NCI-H2196 (cell line): ENCODE measurements around the gene B3GAT1.
"Not testable (repeated sequence)": the region's sequence is repeated elsewhere in the genome, so short reads cannot be mapped to it uniquely, and the experiment has no call there.

Experiments used
- DNase-seq: peaks from one replicate; lab custom pipeline; 2025; ENCODE audit not compliant: unreplicated experiment; lab: John Stamatoyannopoulos, UW

Gene B3GAT1

GRCh38 chr11:134358165-134358855, 53.7 kb downstream of the B3GAT1 start:
- DNase-seq, result no peak

DNA sequence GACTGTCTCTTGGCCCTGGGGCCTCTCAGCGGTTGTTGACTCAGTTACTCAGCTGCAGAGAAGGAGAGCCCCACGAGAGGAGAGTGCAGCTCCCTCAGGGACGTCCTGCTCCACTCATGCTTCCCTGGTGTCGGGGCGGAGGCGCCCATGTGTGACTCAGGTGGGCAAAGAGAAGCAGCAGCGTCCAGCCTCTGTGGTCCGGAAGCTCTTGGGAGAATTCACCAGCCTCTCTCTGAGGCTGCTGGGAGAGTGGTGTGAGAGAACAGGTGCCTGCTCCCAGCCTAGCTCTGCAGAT, 54.5 kb downstream of the B3GAT1 start:
- DNase-seq, result no peak

- DNase-seq, result no peak
These were observed 55.1 kb downstream of the B3GAT1 start for GRCh38 chr11:134356656-134357544.

GRCh38 chr11:134355656-134356055, 56.4 kb downstream of the B3GAT1 start:
- DNase-seq, result no peak

GRCh38 chr11:134355136-134355535, 56.9 kb downstream of the B3GAT1 start:
- DNase-seq, result no peak

DNA sequence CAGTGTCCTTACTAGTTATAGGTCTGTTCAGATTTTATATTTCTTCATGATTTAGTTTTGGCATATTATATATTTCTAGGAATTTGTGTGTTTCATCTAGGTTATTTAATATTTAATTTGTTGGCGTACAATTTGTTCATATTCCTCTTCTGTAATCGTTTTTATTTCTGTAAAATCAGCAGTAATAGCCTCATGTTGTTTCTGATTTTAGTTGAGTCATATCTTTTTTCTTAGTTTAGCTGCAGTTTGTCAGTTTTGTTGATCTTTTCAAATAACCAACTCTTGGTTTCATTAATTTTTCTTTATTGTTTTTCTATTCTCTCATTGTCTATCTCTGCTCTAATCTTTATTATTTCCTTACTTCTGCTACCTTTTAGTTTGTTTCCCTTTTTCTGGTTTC, 59.9 kb downstream of the B3GAT1 start:
- no peak for DNase-seq

- no peak for DNase-seq
These were observed 61.7 kb downstream of the B3GAT1 start for GRCh38 chr11:134350381-134350780.

GRCh38 chr11:134349802-134350355, 62.2 kb downstream of the B3GAT1 start:
- no peak for DNase-seq

DNA sequence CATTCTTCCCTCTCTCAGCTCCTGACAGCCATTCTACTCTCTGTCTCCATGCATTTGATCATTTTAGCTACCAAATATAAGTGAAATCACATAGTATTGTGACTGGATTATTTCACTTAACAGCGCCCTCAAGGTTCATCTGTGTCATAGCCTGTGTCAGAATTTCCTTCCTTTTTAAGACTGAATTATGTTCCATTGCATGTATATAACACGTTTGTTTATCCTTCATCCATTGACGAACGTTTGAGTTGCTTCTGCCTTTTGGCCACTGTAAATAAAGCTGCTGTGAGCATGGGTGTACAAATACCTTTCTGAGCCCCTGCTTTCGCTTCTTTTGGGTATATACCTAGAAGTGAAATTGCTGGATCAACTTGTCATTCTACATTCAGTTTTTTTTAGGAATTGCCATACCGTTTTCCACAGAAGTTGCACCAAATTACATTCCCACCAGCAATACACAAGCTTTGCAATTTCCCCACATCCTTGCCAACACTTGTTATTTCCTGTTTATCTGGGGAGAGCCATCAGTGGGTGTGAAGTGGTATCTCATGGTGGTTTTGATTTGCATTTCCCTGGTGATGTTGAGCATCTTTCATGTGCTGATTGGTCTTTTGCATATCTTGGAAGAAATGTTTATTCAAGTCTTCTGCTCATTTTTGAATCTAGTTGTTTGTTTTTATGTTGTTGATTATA, 62.8 kb downstream of the B3GAT1 start:
- no peak for DNase-seq

DNA sequence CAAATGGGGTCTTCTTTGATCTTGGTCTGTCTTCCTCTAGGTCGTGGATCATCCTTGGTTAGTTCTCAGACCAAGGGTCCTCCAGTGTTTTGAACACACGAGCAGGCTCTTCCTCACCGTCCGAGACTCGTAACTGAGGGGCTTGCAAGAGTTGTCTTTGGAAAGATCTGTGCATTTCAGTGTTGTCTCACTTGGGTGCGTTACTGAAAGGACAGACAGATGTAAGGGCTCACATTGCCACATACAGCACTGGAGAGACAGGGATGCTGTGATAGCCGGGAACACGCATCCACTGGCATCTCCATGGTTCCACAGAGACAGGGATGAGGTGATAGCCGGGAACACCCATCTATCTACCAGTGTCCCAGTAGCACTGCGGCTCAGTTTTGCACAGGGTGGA, 64.6 kb downstream of the B3GAT1 start:
- no peak for DNase-seq

DNA sequence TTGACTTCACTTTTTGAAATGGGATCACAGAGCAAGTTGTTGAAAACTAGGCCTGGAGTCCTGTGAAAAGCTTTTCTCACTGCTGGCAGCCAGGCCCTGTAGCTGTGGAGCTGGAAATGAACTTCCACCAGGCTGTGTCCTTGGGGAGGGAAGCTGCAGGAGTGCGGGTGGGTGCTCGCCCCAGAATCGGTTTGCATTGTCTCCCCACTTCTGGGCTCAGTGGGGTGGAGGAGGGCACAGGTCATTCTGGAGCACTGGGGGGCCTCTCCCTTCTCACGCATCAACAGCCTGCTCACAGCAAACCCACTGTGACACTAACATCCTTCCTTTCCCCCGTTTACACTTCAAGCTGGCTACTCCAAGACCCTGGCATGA, 65.1 kb downstream of the B3GAT1 start:
- DNase-seq, result no peak

GRCh38 chr11:134346101-134346975, 65.7 kb downstream of the B3GAT1 start:
- DNase-seq, result no peak

DNA sequence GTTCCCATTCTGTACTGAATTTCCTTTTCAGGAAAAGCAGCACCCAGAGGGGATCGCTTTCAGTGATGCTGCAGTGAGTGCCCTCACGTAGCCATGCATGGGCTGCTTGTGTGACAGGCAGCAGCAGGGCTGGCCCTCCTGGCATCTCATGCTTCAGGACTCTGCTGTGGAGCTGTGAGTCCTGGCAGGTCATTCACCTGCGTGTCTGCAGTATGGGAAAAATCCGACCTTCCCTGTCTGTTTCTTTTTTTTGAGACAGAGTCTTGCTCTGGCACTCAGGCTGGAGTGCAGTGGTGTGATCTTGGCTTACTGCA, 66.8 kb downstream of the B3GAT1 start:
- no peak for DNase-seq

- not testable (repeated sequence) for DNase-seq
These were observed 67.4 kb downstream of the B3GAT1 start for GRCh38 chr11:134344497-134345236.

GRCh38 chr11:134343646-134344045, 68.4 kb downstream of the B3GAT1 start:
- DNase-seq, result no peak

DNA sequence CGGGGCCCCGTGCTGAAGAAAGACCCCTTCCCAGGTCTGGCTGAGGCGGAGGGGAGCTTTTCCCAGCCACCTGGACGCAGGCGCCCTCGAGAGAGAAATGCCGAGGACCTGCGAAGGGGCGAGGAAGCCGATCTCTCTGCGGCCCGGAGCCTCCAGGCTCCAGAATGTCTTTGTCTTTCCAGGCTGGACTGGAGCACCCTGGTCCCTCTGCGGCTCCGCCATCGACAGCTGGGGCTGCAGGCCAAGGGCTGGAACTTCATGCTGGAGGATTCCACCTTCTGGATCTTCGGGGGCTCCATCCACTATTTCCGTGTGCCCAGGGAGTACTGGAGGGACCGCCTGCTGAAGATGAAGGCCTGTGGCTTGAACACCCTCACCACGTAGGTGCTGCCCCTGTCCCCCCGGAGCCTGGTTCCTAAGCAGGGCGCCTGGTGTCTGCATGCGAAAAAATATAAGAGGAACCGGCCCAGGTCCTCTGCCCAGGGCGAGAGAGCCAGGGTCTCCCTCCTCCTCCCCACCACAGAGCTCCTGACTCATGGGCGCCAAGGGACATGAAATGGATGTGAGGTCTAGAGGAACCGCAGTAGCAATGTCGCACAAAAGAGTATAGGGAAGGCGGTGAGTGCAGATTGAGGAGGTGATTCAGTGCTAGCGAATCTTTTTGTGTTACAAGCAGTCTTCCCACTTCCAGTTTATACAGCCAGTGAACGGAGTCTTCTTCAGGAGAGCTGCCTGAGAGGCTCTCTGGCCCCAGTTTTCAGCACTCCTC, 69.3 kb downstream of the B3GAT1 start:
- DNase-seq, result no peak

DNA sequence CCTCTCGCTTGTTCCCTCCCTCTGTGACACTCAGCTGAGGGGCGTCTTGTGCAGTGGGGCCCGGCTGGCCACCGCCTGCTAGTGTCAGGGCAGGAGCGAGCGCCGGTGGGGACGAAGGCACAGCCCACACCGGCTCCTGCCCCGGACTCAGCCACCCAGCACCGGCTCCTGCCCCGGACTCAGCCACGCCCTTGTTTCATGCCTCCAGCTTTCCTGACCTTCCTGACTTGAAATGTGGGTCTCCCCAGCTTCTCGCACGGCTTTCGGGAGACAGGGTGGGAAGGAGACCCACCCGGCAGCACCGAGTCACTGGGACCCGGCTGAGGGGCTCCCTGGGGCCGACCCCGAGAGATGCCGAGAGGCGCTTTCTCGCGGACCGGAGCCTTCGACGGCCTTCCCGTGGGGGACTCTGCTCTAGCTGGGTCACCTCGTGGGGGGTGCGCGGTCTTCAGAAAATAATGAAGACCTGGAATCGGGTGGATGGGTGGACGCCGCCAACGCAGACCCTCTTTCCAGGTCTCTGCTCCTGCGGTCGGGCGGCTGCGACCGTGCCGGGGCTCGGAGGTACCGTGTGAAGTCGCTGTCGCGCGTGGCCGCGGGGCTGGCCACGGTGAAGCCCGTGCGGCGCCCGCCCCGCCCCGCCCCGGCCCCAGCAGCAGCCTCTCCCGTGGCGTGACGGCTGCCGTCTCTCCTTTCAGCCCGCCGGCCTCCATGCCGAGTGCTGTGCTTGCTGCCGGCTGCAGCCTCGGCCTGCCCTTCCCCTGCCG, 70.1 kb downstream of the B3GAT1 start:
- DNase-seq, result no peak

DNA sequence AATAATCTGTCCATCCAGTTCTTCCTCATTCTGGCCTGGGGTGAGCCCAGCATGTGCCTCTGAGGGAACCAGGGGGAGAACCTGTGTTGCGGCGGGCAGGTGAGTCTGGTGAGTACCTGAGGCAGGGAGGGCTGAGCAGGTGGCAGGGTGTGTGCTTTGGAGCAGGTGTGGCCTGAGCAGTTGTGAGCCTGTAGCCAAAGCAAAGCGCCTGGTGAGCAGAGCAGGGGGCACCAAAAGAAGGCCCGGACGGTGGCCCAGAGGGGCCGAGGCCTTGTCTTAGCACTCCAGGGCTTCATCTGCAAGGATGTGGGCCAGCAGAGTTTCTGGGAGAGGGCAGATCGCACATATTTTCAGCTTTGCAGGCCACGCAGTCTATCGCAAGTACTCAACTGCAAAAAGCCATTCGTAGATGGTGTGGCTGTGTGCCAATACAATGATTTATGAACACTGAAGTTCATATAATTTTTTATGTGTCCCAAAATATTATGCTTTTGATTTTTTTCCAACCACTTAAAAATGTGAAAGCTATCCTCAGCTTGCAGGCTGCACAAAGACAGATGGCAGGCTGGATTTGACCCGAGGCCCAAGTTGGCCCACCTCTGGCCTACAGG, 71.6 kb downstream of the B3GAT1 start:
- no peak for DNase-seq
